NCI-H1417 treated with DMSO at 0.1 percent for 48 hours (cell line): Measurements from ENCODE around the gene KRT33B.
"Not testable (repeated sequence)": the region's sequence is repeated elsewhere in the genome, so short reads cannot be mapped to it uniquely, and the experiment has no call there.

Source experiments
- DNase-seq: peaks from one replicate; lab custom pipeline; 2025; lab: John Stamatoyannopoulos, UW

KRT33B gene

DNA sequence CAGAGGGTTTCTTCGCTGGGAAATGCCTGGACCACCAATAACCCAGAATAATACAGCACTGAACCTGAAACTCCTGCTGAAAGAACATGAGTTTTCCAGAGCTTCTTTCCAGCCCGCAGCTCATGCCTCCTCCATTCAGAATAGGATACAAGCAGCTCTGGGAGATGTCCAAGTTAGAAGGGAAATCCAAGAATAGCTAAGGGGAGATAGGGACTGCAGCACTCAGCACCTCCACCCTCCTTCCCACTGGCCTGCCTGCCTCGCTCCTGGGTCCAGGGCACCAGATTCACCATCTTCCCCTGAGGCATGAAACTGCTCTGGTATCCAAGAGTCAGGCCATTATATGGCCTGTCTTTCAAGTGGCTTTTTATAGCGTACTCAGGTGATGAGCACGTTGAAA is 23.7 kb upstream of the KRT33B start:
- no peak for DNase-seq

DNA sequence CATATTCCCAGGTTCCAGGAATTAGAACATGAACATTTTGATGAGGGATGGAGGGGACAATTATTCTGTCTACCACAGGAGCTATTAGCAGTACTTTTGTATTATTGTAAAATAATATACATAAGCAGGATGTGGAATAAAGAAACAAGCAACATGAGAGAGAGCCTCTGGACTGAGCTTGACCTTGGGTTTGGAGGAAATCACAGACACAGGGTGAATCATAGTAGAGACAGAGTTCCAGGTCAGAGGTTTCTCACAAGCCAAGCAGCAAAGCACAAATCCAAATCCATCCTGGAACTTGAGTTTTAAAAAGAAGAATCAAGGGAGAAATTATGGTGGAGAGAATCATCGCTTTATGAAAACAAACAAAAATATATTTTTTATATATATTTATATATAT is 22.7 kb upstream of the KRT33B start:
- DNase-seq = no peak

DNA sequence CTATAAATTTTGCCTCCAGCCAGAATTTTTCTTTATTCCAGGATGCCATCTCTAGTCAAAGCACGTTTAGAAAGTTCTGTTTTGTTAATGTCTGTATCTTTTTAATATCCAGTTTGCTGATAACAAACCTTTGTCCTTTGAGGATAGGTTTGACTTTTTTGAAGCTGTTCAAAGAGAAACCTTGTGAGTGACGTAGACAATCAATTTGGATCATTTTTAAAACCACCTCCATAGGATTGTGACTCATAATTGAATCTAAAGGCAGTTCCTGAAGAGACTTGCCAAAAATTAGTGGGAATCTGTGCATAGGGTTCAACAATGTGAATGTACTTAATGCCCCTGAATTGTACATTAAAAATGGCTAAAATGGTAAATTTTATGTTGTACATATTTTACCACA is 21.9 kb upstream of the KRT33B start:
- no peak for DNase-seq

DNA sequence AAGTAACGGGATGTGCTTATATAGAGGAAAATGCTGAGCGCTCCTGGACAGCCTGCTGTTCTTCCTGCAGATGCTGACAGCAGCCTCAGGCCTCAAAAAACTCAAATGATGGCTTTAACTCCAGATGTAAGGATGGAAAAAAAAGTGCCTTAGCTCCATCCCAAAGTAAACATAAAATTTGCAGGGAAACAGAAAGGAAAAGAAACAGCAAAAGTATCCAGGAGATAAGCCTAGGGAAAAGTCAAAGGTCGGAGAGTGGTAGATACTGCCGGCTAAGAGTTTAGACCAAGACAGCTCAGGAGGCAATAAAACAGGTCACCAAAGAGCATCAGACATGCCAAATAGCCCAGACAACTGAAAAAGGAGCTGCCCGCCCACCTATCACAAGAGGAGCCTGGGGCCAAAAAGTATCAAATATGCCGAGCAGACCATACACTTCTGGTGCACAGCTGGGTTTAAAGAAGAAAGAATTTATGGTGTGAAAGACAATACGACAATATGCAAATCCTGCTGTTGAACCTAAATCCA is 20.9 kb upstream of the KRT33B start:
- no peak for DNase-seq

DNA sequence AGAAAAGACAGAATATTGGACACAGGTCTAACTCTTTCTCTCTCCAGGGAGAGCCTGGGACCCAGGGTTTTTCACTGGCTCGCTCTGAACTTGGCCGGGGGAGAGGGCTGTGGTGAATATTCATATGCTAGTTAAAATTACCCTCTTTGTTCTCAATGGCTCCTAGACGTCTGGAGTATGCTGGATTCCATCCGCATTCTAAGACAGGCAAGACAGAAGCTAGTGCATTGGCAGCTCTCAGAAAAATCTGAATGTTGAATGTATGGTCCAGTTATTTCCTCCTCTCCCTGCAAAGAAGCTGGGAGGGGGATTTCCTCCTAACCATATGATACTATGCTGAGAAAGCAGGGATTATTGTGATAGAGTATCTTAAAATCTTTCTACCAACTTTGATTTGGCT is 18.1 kb upstream of the KRT33B start:
- no peak for DNase-seq

DNA sequence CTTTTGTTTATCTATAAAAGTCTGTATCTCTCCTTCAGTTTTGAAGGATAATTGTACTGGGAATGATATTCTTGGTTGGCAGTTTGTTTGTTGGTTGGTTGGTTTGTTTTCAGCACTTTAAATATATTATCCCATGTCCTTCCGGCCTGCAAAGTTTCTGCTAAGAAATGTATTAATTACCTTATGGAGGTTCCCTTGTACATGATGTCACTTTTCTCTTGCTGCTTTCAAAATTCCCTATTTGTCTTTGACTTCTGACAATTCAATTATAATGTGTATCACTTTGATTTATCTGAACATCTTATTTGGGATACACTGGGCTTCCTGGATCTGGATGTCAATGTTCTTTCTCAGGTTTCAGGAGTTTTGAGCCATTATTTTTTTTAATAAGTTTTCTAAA is 16.6 kb upstream of the KRT33B start:
- DNase-seq = no peak

DNA sequence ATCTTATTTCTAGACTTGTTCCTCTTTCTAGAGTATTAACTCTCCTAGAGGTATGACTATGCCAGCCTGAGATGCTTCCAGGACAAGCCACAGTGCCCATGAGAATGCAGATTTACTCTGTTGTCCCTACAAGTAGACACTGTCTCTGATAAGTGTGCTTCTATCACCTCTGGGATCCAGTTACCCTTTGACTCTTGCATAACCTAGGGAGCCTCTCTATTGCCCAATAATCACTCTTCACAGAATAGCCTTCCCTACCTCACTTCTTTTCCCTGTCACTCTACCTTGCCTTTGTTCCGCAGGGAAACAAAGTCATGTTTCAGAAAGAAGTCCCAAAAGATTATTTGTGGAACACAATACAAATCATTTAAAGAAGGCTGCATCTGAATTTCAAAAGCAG is 14.1 kb upstream of the KRT33B start:
- no peak for DNase-seq

DNA sequence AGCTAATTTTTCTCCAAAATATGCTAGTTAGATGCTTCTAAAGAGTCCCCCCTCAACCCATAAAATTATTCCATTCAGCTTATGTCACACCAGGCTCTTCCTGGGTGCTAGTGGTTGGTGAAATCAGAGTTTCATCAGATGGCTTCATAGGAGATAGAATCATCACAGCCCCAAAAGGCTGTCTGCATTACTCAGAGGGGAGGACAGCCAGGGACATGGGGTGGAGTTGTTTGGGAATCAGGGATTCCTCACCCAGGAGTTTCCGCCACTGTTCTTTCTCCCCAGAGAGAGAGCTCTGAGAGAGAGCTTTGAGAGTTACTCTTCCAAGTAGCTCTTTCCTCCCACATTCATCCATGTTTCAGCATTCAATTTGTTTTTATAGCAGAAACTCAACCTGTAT is 12.8 kb upstream of the KRT33B start:
- no peak for DNase-seq

DNA sequence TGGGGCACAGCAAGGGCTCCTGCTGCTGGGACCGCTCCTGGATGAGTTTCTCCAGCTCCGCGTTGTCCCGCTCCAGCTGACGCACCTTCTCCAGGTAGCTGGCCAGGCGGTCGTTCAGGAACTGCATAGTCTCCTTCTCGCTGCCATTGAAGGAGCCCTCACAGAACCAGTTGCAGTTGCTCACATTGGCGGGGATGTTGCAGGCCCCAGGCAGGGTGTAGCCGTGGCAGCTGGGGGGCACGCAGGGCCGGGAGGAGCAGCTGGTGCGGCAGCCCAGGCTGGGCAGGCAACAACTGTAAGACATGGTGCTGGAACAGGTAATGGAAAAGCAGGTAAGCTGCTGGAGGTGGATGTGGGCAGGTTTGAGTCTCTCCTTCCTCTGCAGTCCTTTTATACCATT is 12.3 kb upstream of the KRT33B start, which contains the start of gene KRT34:
KRT34 (minus strand) TSS at position 364 of the 400 bp plus-strand sequence; CDS start at position 304, 60 bp downstream.
- not testable (repeated sequence) for DNase-seq

DNA sequence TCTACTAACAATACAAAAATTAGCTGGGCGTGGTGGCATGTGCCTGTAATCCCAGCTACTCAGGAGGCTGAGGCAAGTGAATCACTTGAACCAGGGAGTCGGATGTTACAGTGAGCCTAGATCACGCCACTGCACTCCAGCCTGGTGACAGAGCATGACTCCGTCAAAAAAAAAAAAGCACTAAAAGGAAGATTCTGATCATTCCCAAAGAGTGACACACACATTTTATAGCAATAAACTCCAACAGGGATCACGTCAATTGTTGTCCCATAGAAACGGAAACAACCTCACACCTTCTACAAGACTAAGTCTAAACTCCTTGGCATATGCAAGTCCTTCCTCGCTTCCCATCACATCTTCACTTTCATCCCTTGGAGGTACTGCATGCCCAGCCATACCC is 10.5 kb upstream of the KRT33B start:
- not testable (repeated sequence) for DNase-seq

DNA sequence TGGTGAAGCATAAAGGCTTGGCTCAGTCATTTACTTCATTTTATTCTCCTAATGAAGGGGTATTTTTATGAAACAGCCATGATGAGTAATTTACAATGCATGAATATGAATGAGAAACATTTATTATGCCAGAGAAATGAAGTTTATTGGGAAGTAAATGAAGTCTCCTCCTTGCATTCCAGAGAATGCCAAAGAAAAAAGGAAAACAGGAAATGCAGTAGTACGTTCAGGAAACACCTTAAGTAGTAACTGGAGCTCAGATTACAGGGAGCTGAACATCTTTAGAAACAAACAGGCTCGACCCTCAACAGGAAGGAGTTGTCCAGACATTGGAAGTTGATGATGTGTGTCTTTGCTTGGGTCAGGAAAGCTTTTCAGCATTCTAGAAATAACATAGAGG is 7.9 kb upstream of the KRT33B start:
- no peak for DNase-seq

DNA sequence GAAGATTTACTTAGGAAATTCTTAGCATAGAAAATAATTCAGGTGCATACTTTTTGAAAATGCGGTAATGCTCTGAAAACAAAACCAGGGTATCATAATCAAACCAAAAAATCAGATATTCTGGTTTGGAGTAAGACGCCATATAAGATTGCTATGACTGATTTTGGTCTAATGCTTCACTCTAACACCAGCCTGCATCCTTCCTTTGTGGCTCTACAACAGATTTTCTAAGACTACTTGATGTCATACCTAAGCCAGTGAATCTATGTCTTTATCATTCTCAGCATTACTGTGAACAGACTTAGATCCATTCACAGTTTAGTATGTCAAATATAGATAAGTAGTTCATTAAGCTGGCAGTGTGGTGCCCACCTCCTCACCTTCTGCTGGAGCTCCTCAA is 590 bp downstream of the KRT33B start:
- no peak for DNase-seq

DNA sequence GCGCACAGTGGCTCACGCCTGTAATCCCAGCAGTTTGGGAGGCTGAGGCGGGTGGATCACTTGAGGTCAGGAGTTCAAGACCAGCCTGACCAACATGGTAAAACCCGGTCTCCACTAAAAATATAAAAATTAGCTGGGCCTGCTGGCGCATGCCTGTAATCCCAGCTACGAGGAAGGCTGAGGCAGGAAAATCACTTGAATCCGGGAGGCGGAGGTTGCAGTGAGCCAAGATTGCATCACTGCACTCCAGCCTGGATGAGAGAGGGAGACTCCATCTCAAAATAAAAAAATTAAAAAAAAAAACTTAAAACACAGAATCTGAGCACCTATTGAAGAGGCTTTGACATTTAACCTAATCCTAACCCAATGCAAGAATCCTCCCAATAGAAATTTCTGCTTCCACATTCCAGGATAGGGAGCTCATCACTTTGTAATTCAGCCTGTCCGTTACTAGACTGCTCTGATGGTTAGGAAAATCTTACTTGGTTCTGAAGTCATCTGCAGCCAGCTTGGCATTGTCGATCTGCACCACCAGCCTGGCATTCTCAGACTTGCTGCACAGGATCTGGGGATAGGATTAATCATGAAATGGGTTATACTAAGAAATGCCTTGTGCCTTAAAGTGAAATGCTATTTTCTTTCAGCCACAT is 2.1 kb downstream of the KRT33B start:
- DNase-seq = no peak

DNA sequence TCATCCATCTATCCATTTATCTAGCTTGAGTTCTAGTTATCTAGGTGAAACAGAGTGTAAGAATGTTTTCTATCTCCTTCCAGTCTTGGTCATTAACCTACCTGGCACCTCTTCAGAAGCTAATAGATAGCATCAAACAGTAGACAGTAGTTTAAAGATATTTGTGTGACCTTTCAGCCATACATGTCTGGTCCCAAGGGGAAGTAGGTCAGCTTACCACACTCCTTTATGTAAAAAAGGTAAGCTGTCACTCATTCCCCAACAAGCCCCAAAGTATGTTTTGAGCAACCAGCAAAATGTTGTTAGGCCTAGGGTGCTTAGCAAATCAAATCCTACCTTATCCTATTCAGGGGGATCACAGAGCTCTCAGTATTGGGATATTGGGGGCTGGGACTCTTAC is 3.5 kb downstream of the KRT33B start:
- no peak for DNase-seq

DNA sequence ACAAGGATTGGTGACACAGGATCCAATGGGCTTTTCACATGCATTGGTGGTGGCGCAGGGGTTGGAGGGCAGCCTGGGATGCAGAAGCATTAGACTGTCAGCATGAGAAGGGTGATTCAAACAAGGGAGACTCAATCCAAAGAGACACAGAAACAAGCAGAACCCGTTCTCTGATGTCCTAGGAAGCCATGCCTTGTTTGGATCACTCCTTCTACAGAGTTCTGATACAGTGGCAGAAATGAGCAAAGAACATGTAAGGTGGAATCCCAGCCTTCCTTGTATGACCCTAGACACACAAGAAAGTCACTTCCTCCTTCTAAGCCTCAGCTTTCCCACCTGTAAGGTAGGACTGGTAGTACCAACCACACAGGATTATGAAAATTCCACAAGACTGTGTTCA is 5.7 kb downstream of the KRT33B start:
- DNase-seq = no peak

DNA sequence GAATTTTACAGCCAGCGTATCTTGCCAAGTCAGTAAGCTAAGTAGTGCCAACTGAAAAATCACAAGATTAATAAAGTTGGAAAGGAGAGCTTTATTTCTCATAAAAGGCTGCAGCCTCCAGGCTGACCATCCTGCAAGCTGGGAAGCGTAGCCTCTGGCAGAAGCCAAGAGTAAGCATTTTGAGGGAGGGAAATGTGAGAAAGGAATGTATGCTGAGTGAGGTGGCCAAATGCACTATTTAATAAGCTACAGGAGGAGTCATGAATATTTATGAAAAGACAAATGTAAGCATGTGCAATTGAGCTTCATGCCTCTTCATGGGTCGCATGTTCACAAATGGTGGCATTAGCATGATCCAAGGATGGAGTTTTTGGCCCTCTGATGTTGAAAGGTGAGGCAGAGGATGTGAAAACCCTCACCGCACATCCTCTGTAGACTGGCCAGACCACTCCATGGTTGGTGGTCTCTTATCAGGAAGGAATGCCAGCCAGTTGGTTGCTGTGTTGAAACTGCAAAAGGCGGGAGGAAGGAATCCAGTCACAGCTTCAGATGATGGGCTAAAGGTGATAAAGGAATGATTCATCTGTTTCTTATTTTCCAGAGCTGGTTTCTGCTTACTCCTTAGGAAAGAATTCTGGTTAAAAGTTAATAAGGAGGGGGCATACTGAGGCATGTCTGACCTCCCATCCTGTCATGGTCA is 9.2 kb downstream of the KRT33B start:
- no peak for DNase-seq

DNA sequence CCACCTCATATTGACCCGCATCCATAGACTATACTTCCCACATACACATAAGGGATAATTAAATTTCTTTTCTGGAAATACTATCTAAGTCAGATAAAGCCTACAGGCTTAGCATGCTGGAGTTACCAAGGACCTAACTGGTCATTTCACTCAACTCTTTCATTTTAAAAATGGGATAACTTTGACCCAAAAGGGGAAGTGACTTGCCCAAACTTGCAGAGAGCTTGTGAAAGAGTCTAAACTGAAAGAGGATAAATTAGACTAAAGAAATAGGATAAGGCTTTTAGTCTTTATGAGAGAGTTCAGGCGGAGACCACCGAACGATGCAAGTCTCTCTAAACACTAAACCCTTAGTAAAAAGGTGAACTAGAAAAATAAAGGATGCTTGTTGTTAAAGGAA is 15.1 kb downstream of the KRT33B start:
- DNase-seq = no peak

DNA sequence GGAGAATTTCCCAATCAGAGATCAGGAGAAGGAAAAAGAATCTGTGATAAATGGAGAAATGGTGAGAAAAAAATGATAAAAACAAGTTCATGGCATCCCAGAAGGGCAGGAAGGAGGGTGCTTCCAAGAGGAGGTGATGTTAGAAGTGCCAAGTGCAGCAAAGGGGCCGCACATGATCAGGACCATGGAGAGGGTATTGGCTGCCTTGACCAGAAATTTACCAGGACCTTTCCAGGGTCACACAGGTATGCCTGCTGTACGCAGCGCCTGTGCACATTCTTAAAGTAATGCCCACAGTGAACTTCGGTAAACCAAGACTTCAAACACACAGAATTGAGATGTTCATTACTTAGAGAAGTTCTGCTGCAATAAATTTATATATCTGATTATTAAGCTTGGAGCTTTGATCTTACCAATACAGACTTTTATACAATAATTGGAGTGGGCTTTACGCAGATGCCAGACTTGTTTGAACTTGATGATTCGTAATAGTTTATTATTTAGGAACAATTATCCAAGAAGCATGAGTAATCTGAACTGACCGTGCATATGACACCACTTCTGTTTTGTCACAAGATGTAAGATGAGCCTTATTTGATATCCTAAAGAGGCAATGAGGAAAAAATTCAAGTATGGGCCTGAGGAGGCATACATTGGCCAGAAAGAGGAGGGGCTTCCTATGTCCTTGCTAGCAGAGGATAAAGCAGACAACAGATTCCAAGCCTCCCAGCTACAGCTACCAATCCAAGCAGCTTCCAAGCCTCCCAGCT is 16.8 kb downstream of the KRT33B start:
- no peak for DNase-seq

DNA sequence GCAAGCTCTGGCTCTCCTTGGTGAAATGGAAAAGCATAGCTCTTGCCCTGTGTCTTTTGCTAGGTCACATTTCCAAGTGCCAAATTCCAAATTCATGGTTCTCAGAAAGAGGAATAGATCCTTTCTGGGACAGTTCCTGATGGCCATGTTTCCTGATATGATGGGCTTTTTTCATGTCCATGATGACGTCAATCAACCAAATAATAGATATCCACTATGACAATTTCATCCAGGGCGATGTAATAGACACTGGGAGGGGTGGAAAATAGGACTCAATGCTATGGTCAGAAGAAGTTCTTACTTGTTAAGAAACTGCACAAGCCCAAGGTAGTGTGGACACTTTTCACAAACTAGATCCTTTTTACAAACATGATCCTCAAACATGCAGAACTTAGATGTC is 18.4 kb downstream of the KRT33B start:
- DNase-seq = no peak

DNA sequence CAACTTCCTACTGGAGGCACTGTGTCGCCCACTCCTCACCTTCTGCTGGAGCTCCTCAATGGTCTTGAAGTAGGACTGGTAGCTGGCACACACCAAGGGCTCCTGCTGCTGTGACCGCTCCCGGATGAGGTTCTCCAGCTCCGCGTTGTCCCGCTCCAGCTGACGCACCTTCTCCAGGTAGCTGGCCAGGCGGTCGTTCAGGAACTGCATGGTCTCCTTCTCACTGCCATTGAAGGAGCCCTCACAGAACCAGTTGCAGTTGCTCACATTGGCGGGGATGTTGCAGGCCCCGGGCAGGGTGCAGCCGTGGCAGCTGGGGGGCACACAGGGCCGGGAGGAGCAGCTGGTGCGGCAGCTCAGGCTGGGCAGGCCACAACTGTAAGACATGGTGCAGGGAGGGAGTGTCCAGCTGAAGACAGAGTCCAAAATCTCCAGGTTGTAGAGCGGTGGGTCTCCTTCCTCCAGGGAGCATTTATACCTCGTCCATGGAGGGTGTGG is 19.2 kb downstream of the KRT33B start, which contains the start of gene KRT33A:
KRT33A (minus strand) TSS at position 448 of the 498 bp plus-strand sequence; CDS start at position 387, 61 bp downstream.
- DNase-seq = not testable (repeated sequence)

DNA sequence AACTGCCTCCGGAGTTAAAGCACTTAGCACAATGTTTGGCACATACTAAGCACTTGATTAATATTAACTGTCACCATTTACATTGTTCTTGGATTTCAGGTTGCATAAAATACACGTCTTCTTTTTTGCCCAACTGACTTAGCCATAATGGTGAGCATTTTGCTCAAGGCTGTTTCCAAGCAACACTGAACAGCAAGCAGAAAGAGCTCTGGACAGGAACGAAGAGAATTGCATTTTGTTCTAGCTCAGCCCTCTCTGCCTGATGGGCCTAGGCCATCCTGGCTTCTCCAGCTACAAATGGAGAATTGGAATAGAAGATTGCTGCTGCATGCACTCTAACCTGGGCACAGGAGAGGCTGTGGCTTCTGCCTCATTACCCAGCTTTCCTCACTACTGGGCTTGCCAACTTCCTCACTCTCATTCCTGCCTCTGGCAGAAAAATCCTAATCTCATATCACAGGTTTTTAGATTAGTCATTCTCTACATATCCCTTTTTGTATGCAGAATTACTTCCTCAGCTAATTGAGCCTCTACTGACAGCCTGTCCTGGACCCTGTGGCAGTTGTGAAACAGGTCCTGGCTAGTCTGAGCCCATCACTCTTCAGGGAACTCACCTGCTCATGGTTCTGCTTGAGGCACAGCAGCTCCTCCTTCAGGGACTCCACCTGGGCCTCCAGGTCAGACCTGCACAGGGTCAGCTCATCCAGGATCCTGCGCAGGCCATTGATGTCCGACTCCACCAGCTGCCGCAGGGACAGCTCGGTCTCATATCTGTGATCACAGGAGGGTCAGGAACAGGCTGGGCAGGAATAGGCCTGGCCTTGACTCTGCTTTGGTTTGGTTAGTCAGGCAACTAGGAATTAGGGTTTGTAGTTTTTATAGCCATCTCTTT is 21.5 kb downstream of the KRT33B start:
- DNase-seq = no peak
